ENCODE data around the gene SLC25A48. TPM values are rescaled to one million over a fixed set of nuclear protein-coding genes. Genes with fewer than 3 reads are reported as not detected.

Gene SLC25A48
- total RNA-seq, 1 experiment from 2014 or later: 0.38 TPM

DNA sequence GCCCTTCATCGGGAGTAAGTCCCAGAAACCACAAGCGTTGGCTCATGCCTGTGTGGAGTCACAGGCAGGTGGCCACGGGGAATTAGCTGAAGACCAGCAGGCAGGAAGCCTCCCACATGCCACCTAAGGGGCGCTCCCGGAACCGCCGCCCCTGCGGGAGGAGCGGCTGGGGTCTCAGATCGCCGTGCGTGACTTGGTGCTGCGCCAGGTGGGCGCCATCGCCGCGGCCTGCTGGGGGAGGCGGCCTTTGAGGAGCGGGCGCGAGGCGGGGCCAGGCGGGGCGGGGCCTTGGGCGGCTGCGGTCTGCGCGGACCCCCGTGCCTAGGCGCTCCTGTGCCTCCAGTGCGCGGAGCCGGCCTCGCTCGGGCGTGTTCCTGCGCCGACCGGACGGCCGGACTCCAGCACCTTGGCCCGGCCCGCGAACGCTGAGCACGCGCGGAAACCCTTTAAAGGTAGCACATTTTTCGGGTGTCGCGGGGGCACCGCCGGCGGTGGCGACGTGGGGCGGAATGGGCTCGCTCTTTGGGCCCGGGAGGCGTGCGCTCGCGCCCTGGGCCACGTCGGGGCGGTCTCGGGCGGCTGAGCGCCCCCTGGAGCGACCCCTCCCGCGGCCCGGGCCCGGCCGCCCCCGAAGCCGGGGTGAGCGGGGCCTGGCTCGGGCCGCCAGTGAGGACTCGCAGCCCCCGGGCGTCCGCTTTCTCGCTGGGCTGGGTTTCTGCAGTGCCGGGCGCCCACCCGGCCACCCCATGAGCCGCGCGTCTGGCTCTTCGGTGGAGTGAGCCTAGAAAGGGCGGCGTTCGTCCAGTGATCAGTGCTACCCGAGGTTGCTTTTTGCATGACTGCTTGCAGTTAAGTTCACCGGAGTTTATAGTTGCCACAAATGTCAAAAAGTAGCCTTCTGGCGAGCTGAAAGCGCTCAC is 95.8 kb downstream of the SLC25A48 start:
- Histone ChIP-seq H3K36me3 (replicated peaks; ENCODE audit: control insufficient read depth, insufficient read depth, low read length) (no peaks in the 10 kb centered on the region), H3K27me3 (ENCODE audit: control insufficient read depth, insufficient read depth, low read length) (peaks cover 47% of the 10 kb centered on the region), H3K4me3 (ENCODE audit: insufficient read depth, low read depth, low read length) (peak overlapping the region; percentile 56)
- DNase-seq: peak; percentile 86

DNA sequence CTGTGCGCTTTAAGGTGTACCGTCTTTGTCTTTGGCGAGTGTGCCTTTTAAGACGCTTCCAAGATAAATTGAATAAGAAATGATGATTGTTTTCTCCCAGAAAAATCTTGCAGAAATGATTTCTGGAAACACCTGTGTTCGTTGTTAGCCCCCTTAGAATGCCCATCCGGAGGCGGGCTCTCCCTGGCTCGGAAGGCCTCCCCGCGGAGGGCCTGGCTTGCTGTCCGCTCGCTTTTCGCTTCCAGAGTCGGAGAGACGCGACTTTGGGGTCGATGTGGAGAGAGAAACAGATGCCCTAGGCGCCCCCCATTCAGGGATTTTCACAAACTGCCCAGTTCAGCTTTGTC is 96.5 kb downstream of the SLC25A48 start:
- H3K36me3 ChIP-seq (replicated peaks; ENCODE audit: control insufficient read depth, insufficient read depth, low read length): no peaks in the 10 kb centered on the region
- DNase-seq: peak; percentile 51
- H3K4me3 ChIP-seq (ENCODE audit: insufficient read depth, low read depth, low read length): peak overlapping the region; percentile 56
- H3K27me3 ChIP-seq (ENCODE audit: control insufficient read depth, insufficient read depth, low read length): peaks cover 47% of the 10 kb centered on the region

DNA sequence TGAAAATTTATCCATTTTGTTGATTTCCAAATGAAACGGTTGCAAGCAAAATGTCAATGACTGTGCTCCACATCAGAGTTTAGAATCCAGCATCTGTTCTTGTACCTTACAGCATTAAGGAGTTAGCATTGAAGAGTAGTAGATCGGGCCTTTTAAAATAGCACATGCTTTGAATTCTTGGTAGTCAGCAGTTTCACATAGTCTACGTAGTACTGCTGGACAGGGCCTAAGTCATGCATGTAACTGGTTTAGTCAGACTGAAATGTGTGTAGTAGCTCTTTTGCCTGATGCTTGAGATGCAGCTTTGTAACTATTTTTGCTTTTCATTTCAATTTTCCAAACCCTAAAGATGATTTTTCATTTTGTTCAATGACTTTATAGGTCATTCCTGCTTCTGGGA is 100.5 kb downstream of the SLC25A48 start:
- Histone ChIP-seq H3K4me3 (ENCODE audit: insufficient read depth, low read depth, low read length) (no peak overlapping the region), H3K36me3 (replicated peaks; ENCODE audit: control insufficient read depth, insufficient read depth, low read length) (no peaks in the 10 kb centered on the region), H3K27me3 (ENCODE audit: control insufficient read depth, insufficient read depth, low read length) (peaks cover 32% of the 10 kb centered on the region)
- no peak for DNase-seq

DNA sequence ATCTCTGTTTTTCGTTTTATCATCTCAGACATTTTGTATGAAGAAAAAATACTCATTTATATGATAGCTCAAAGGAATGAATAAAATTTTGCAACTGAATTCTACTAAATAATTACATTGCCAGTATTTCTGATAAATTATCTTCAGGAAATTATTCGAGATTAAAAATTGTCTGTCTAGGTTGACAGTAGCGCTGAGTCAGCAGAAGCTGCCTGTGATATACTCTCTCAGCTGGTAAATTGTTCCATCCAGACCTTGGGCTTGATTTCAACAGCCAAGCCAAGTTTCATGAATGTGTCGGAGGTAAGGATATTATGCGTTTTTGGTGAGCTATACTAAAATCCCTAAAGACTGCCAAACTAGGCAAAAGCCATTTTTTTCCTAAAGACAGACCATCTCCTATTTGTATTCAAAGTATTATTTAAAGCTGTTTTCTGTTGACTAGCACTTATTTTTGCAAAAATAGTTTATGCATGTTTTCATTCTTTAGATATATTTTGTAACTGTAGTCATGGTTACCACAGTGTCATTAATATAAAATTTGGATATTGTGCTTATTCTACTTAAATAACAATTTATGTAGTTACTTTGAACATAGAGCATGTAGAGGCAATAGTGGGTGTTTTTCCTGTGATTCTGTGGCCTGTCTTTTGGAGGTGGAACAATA is 102.9 kb downstream of the SLC25A48 start:
- Histone ChIP-seq H3K36me3 (replicated peaks; ENCODE audit: control insufficient read depth, insufficient read depth, low read length) (no peaks in the 10 kb centered on the region), H3K27me3 (ENCODE audit: control insufficient read depth, insufficient read depth, low read length) (peaks cover 9% of the 10 kb centered on the region), H3K4me3 (ENCODE audit: insufficient read depth, low read depth, low read length) (no peak overlapping the region)
- DNase-seq: no peak

Other genes with a start within 250 kb of the SLC25A48 start
- gene IL9, start 61.2 kb downstream of the SLC25A48 start, total RNA-seq (2014; rRNA removed; shearing (Covaris generic)): not detected in 2 replicates
- not detected in 2 replicates for gene LECT2, start 120.3 kb downstream of the SLC25A48 start, total RNA-seq (2014; rRNA removed; shearing (Covaris generic))
- 3.2 and 4.3 TPM in 2 replicates for gene TGFBI, start 194.3 kb downstream of the SLC25A48 start, total RNA-seq (2014; rRNA removed; shearing (Covaris generic))

Measured in H7 (cell line).